Cardiac septum (tissue), 1 donor: ENCODE data around the gene HOXC4. TPM values are rescaled to one million over a fixed set of nuclear protein-coding genes. Genes with fewer than 3 reads are reported as not detected.
"Not testable (repeated sequence)": the region's sequence is repeated elsewhere in the genome, so short reads cannot be mapped to it uniquely, and the experiment has no call there.

ENCODE experiments used
- DNase-seq: peaks from one replicate; pipeline ENCODE4 v3.0.0-alpha.2; 2020; ENCODE audit warnings: low spot score
- intact Hi-C: fragments of 100-400 bp; cut with DNase I; formaldehyde crosslinking; loops from one replicate; pipeline ENCODE4 v1.14.0; 2022
- total RNA-seq: library from RNA; stranded (reverse); fragmentation: NEBNext Ultra II Directional; extraction: Animal tissue kit (Norgen Biotek cat#: 25700); gene quantifications from one replicate; pipeline ENCODE4 v1.2.1, GENCODE V29; 2021
- donor health status: DM: no; HTN: no; CAD: no.

The HOXC4 gene
- total RNA-seq, 1 donor from 2014 or later = not detected

GRCh38 chr12:54075974-54076373, 22.3 kb downstream of the HOXC4 start:
- intact Hi-C loops = no loop called here
- no peak for DNase-seq

- intact Hi-C loops, DNase-seq: not testable (repeated sequence)
Measured at GRCh38 chr12:54077843-54078242, 24.2 kb downstream of the HOXC4 start.

- intact Hi-C loops = not testable (repeated sequence)
Measured at GRCh38 chr12:54079115-54079514, 25.5 kb downstream of the HOXC4 start.

GRCh38 chr12:54080008-54080924, 26.6 kb downstream of the HOXC4 start:
- DNase-seq, intact Hi-C loops: not testable (repeated sequence)

More at GRCh38 chr12:54079115-54079514, 25.5 kb downstream of the HOXC4 start:
- not testable (repeated sequence) for DNase-seq

- DNase-seq, intact Hi-C loops: not testable (repeated sequence)
Measured at GRCh38 chr12:54081053-54081514, 27.4 kb downstream of the HOXC4 start.

- DNase-seq = peak; percentile 56
- intact Hi-C loops = not testable (repeated sequence)
Measured at GRCh38 chr12:54081581-54082396, 28.2 kb downstream of the HOXC4 start.

- DNase-seq = no peak
- intact Hi-C loops = no loop called here
Measured at GRCh38 chr12:54082397-54082892, 28.8 kb downstream of the HOXC4 start.

GRCh38 chr12:54088011-54088410, 34.4 kb downstream of the HOXC4 start:
- DNase-seq, intact Hi-C loops: not testable (repeated sequence)

- intact Hi-C loops, DNase-seq: not testable (repeated sequence)
Measured at GRCh38 chr12:54089465-54089864, 35.8 kb downstream of the HOXC4 start.

GRCh38 chr12:54090312-54090711, 36.7 kb downstream of the HOXC4 start:
- DNase-seq, intact Hi-C loops: not testable (repeated sequence)

- DNase-seq, intact Hi-C loops: not testable (repeated sequence)
Measured at GRCh38 chr12:54092943-54093342, 39.3 kb downstream of the HOXC4 start.

- intact Hi-C loops, DNase-seq: not testable (repeated sequence)
Measured at GRCh38 chr12:54095928-54096327, 42.3 kb downstream of the HOXC4 start.

- intact Hi-C loops, DNase-seq: not testable (repeated sequence)
Measured at GRCh38 chr12:54098644-54099043, 45.0 kb downstream of the HOXC4 start.

GRCh38 chr12:54100588-54100987, 47.0 kb downstream of the HOXC4 start:
- intact Hi-C loops = not testable (repeated sequence)

GRCh38 chr12:54102223-54102622, 48.6 kb downstream of the HOXC4 start:
- DNase-seq, intact Hi-C loops: not testable (repeated sequence)

More at GRCh38 chr12:54100588-54100987, 47.0 kb downstream of the HOXC4 start:
- DNase-seq = not testable (repeated sequence)

GRCh38 chr12:54103827-54104226, 50.2 kb downstream of the HOXC4 start:
- intact Hi-C loops, DNase-seq: not testable (repeated sequence)
